ENCODE results near the gene TOMM20.
A peak's percentile ranks its signal among the peaks of the same experiment; 100 is the strongest.
"Not testable (repeated sequence)": the region's sequence is repeated elsewhere in the genome, so short reads cannot be mapped to it uniquely, and the experiment has no call there.

The TOMM20 gene

DNA sequence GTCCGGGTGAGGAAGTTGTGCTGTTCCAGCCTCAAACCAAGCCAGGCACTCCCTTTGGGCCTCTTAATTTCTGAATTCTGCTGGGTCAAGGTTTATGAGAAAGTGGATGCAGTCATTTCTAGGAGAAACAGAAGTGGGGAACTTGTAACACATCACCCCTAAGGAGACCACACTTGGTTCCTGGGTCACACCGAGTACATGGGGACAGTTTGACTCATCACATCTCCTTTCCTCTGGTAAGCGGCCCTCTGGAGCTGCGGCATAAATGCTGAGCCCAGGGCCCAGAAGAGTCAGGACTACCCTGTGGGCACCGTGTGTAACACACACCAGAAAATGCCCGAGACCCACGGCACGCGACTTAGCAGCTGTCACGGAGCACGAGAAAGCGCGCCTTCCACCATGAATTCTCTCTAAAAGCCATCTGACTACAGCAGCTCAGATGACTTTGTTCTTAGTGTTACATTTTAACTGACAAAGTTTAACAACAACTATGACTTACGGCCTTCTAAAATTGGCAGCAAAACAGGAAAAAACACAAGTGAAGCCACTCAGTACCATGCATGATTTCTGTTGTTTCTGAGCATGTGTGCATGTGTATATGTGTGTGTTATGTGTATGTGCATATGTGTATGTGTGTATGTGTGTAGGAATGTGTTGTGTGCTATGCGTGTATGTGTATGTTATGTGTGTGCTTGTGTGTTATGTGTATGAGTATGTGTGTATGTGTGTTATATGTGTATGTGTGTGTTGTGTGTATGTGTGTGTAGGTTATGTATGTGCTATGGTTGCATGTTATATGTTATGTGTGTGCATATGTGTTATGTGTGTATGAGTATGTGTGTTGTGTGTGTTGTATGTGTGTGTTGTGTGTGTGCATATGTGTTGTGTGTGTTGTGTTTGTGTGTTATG is 50.8 kb downstream of the TOMM20 start:
- DNase-seq, result peak; percentile 66

DNA sequence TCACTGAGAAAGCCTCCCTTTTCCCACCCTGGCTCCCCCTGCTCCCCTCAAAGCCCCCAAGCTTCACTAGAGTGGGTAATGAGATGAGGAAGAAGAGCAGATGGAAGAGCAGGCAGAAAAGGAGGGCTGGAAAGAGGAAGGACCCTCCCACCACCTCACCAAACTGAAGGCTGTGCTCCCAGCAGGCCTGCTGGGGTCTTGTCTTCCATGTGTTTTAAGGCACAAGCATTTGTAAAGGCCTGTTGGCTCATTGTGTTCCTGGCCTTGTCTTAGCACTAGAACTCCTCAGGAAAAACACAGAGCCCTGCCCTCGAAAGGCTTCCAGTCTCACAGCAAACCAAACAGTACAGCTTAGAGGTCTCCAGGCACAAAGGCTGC is 51.5 kb downstream of the TOMM20 start:
- no peak for DNase-seq

DNA sequence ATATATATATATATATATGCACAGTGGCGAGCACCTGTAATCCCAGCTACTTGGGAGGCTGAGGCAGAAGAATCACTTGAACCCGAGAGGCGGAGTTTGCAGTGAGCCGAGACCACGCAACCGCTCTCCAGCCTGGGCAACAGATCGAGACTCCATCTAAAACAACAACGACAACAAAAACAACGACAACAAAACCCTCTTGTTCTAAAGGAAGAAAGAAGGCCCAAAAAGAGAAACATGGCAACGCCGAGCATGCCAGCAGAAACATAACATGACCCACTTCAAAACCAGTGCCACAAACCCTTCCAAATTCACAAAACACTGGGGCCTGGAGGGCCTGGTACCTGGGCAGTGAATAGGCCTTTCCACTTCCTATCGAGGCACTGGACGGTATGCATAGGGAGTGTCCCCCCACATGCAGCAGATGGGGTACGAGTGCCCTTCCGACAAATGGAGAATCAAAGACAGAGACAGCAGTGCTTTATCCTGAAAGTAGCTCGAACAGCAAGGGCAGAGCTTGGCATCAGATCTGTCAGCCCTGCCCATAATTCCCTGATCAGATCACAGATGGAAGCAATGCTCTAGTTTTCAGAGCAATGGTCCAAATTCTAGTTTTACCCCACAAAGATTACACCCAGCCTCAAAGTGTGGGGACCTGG is 52.0 kb downstream of the TOMM20 start:
- no peak for DNase-seq

DNA sequence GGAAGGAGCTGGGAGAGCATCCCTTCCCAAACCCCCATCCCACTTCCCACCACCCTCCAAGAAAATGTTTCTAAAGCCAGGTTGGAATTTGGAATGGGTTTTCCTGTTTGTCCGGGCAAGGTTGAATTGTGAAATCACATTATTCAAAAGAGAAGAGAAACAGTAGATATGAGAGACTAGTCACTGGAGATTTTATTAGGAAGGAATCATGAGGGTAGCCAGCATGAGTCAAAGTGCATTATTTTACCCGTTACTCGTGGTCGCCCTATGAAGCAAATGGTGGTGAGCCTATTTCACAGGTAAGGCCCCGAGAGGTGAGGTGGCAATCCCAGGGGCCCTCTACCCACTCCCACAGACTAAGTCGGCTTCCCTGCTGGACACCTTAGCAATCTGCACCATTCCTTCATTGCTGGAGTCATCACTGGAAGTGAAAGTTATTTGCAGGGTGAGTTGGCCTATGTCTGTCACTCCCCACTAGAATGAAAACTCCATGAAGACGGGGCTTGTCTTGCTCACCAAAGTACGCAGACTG is 52.8 kb downstream of the TOMM20 start:
- no peak for DNase-seq

DNA sequence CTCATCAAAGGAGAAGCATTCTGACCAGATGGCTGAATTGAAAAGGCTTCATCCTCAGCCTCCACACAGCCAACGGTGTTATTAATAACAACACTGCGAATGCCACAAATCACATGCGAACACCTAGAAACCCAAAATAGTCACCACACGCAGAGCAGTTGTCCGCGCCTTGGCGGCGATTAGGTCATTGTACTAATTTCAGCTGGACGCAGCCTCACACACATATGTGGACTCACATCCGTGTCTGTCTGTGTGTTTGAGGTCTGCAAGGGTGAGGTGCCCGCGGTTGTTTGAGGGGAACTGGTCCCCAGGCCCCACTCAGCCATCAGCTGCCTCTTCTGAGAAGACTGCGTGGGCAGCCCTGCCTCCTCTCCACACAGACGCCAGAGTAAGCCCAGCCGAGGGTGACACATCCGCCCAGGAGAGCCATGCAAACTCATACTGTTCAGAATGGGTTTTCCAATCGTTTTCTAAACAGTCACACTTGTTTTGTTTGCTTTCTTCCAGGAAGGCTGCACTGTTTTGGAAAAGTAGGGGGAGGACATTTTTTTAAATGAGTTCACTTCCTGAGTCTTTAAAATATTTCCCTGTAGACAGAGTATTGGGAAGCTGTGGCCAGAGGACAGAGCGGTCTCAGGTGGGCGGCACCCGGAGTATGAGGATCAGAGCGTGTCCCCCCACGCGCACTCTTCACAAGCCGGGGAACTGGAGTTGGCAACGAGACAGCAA is 53.4 kb downstream of the TOMM20 start:
- DNase-seq, result peak; percentile 72

DNA sequence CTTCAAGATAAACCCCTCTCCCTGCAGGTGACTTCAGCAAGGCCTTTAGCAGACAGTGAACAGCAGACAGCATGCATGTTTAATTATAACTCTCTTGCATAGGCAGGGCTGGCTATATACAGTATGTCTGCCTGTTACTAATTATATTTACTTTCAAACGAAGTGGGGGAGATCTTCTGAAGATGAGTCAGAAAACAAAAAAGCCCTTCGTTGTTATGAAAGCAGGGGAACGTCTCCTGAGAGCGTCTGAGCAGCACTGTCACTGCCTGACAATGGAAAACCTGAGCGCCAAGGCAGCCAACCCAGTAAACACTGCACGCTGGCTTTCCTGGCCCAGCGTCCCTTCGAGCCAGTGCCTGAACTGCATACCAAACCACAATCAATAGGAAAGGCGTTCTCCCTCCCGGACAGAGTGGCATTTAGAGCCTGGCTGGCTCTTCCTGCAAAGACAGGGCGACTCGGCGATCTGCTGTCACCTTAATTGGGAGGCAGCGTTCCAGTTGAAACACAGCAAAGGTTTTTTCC is 54.1 kb downstream of the TOMM20 start:
- peak; percentile 34 for DNase-seq

DNA sequence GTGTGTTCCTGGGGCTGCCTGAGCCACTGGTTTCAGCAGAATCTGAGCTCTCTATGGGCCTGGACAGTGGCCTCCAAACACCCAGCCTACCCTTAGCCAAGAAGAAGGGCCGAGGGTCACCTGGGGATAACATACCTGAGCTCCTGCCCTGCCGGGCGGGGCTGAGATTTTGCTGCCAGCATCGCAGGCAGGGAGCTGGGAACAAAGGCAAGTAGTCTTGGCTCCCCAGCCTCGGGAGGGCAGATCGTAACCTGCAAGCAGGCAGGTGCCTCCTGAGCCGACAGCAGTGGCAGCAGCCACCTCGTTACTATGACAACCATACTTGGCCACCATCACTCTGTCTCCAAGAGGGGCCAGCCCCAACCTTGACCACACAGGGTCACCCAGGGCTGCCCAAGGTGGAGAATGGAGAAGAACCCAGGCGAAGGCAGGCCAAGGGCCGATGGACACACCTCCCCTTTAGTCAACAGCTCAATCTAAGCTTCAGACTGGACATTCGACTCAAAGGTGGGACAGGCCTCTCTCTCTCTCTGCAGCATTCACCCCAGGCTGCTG is 54.6 kb downstream of the TOMM20 start:
- no peak for DNase-seq

DNA sequence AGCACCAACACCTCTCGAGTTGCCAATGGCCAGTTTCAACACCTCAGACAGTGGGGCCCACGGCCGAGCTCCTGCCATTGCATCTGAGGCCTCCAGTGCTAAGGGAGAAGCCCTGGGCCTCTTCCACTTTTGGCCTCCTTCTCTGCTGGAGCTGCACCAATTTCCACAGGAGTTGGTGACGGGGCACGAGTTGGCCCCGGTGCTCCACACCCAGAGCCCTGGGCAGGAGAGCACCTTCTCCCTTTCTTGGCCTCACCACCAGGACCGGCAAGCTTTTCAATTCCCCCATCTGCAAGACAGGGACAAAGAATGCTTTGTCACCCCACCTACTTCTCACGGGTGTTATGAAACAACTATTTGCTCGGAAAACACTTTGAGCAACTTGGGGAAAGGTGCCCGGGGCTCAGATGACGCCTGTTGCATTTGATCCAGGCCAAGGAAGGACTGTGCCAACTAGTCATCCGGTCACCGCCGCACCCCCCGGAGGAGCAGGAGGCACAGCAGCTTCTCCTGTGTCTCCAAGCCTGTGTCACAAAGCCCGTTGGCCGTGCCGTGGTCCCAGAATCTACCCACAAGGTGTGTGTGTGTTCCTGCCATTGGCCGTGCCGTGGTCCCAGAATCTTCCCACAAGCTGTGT is 55.2 kb downstream of the TOMM20 start:
- peak; percentile 71 for DNase-seq

DNA sequence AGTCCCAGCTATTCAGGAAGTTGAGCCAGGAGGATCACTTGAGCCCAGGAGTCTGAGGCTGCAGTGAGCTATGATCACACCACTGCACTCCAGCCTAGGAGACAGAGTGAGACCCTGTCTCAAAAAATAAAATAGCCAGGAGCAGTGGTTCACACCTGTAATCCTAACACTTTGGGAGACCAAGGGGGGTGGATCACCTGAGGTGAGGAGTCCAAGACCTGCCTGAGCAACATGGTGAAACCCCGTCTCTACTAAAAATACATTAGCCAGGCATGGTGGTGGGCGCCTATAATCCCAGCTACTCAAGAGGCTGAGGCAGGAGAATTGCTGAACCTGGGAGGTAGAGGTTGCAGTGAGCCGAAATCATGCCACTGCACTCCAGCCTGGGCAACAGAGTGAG is 56.1 kb downstream of the TOMM20 start:
- DNase-seq, result not testable (repeated sequence)

DNA sequence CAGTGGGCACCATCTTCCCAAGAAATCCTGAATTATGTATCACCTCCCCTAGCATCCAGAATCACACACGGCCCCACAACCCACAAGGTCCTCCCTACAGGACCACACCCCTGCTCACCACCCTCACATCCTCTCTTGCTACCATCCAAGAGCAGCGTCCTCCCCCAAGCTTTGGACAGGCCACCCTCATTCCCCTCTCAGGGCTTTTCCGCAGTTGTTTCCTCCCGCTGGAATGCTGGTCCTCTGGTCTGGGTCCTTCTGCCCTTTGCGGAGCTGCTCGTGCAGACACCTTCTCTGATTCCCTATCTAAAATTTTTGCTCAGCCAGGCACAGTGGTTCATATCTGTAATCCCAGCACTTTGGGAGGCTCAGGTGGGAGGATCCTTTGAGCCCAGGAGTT is 56.5 kb downstream of the TOMM20 start:
- no peak for DNase-seq

DNA sequence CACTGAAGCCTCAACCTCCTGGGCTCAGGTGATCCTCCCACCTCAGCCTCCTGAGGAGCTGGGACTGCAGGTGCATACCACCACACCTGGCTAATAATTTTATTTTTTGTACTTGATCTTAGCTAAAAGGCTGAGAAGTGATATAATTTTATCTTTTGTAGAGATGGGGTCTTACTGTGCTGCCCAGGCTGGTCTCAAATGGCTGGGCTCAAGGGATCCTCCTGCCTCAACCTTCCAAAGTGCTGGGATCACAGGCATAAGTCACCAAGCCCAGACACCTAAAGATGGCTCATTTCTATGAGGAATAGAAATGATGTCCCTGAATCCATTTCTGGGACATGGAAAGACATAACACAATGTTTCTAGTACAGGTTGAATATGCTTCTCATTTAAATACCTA is 57.8 kb downstream of the TOMM20 start:
- DNase-seq, result no peak

DNA sequence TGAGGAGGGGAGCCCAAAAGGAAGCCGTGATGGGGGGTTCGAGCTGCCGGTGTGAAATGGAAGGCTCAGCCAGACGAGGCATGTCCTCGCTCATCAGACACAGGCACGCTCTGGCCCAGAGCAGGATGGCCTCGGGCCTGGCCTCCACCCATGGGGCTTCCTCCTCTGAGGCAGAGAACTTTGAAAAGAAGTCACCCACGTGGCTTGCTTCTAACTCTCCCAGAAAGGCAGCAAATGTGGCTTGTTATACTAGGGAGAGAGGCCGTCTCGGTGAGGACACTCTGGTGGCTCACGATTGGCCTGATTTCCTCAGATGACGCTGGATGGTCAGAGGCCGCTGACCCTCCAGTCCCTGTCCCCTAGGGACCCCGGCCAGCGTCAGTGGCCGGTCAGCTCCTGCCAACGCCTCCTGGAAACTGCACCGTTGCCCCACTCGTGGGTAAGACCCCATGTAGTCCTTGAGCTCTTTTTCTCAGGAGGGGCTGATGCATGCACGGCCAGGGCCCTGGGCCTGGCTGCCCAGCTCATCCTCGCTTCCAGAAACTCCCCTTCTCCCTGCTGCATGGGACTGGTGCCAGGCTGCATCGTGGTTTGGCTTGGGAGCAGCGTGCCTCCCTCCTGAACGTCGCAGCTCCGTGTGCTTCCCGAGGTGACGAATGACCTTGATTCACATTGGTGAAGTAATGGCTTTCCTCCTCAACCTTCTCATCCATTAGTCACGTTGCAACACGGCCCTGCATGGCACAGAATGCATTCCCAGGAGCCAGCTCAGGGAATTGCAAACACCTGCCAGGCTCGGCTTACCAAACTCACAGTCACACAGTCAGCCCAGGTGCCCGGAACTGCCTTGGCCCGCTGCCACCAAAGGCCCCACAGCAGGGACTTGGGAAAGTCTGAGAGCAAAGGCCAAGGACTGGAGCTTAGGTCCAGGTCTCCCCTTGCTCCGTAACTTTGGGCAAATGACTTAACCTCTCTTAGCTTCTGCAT is 58.8 kb downstream of the TOMM20 start:
- no peak for DNase-seq

DNA sequence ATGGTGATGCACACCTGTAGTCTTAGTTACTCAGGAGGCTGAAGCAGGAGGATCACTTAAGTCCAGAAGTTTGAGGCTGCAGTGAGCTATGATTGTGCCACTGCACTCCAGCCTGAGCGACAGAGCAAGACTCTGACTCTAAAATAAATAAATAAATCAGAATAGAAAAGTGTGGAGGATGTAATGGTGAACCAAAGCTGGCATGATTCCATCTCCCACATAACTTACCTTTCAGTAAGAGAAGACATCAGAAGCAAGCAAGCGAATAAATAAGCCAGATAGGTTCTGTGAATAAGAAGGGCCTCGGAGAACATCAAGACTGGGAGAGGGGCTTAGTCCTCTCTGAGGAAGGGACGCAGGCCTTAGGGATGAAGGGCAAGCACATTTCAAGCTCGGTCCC is 59.5 kb downstream of the TOMM20 start:
- no peak for DNase-seq

DNA sequence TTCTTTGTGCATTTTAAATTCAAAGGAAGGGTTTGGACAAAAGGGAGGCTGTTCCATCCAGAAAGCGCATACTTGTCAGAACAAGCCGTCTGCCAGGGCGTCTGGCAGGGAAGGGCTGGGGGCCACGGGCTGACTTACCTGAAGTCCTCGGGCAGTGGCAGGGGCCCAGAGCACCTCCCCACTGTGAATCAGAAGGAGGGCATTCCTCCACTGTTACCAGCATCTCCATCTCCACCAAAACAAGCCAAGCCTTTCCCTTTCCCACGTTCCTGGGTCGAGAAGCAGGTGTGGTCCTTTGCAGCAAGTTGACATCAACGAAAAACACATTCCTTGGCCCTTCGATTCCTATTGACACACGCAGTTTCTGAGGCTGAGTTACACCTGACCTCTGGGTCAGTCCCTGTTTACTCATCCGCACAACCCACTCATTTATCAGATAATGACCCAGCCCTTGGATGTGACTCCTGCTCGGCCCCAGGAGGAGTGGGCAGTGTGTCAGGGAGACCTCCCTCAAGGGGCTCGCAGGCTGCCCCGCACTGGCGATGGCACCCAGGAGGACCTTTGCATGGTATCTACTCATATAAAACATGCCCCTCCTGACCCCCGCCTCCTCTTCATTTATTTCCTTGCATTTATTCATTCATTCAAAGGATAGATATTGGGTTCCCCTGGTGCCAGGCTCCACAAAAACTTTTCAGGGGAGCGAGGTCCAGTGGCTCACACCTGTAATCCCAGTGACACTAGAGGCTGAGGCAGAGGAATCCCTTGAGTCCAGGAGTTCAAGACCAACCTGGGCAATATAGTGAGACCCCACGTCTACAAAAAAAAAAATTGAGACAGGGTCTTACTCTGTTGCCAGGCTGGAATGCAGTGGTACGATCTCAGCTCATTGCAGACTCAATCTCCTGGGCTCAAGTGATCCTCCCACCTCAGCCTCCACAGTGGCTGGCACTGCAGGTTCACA is 60.2 kb downstream of the TOMM20 start:
- no peak for DNase-seq

DNA sequence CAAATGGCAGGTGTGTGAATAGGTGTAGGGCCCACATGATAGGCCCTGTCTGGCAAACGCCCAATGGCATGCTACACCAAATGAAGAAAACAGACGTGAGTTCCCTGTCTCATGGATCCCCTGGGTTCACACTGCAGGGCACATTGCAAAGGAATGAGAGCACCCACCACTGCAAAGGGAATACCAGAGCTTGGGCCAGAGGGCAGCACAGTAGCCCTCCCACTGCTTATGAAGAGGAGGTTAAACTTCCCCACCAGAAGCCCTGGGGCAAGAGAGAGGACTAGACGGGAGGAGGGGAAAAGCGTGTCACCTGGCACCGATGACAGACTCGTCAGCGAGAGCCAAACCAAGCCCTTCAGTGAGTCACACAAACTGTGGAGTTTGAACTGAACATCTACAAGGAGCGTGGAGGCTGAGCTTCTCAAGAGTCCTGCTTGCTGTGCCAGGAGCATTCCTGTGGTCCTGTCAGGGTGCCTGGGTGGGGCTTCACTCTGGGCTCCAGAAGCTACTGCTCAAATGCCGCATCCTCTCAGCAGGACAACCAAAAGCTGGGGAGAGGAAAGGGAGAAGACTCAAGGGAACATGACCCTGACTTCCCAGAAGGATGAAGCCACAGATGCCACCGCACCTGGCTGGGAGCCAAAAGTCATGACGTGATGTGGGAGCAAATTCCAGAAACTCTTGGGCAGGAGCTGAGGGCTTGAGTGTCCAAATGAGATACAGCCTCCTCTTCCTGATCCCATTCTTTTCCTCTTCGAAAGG is 61.1 kb downstream of the TOMM20 start:
- DNase-seq, result peak; percentile 50

DNA sequence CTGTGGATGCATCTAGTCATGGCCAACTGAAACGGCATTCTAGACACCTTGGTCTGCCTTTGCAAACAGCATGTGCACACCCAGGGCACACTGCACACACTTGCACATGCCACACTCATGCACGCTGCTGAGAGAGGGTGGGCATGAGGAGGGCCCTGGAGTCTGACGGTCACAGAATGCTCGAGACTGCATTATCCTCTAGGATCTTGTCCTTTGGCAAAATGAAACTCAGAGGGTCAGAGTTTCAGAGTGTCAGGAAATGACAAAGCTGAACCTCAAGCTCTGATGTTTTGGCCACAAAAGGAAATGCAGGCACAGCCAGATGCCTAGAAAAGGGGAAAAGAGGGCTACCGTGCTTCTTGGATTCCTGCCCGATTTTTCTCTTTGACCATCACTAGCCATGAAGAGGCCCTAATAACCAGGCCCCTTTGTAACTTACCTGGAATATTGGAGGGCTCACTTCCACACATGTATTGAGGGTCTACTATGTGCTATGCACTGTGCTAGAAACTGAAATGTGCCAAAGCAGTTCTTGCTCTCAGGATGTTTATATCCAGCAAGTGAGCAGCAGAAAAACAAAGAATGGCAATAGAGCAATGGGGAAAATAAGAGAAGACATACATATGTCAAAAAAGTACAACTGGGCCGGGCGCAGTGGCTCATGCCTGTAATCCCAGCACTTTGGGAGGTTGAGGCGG is 65.4 kb downstream of the TOMM20 start:
- DNase-seq, result no peak

DNA sequence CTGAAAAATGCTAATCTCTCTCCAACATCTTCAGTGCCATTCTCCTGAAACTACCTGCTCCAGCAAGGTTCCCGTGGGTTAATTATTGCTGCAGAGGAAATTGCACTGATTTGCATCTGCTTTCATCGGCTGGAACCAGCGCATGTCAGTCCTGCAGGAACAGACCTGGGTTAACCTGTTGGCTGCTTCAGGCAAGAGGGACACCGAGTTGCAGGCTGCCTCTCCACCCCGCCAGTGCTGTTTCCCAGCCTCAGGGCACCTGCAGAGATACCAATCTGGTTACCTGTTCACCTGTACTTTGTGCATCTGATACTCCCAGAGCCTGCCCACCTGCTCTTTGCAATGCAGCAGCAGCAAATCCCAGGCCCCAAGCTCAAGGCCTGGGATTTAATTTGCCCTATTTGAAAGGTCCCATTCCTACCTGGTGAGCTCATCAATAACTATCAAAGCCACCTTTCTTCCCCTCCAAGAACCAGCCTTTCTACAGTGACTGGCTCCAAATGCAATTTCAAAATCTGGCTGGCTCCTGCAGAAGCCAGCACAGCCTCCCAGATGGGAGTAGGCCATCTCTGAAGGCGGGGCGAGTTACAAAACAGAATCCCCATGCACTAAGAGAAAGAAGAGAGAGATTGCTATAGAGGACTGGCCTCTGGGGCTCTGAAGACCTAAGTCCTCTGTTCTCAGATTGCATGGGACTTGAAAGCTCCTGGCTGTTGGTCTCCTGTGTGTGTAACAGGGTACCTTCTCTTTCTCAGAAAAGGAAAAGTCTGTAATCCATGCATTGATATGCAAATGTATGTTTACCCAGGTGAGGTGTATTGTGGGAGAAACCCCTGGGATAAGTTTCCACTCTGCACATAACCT is 67.8 kb downstream of the TOMM20 start:
- DNase-seq, result no peak
